Endometrial microvascular endothelial cells (primary cell): ENCODE data around the gene MTMR3. TPM values are rescaled to one million over a fixed set of nuclear protein-coding genes. Genes with fewer than 3 reads are reported as not detected.

Experiments
- in situ Hi-C: cut with HindIII; loops from 2 replicates; pipeline ENCODE4 v1.10.0; 2017; ENCODE audit warnings: low sequenced_read_pairs, low pct_unique_long_range_greater_than_20kb; ENCODE audit errors: inconsistent ontology term
- total RNA-seq: library from RNA; depleted of rRNA; stranded (reverse); fragments of >200 nt; gene quantifications from one replicate; pipeline ENCODE4 v1.2.3, GENCODE V29; 2015; ENCODE audit errors: inconsistent ontology term

The MTMR3 gene
- total RNA-seq, 1 donor from 2014 or later: 22.3 TPM

- in situ Hi-C loops: no loop called here
Observed at GRCh38 chr22:30031764-30032455, 148.9 kb downstream of the MTMR3 start.

- in situ Hi-C loops: no loop called here
Observed at GRCh38 chr22:30033137-30033536, 150.2 kb downstream of the MTMR3 start.

- in situ Hi-C loops: no loop called here
Observed at GRCh38 chr22:30033901-30034300, 150.9 kb downstream of the MTMR3 start.

GRCh38 chr22:30036656-30037055, 153.7 kb downstream of the MTMR3 start:
- in situ Hi-C loops: no loop called here

- in situ Hi-C loops: no loop called here
Observed at GRCh38 chr22:30038219-30038618, 155.2 kb downstream of the MTMR3 start.

GRCh38 chr22:30040499-30041260, 157.7 kb downstream of the MTMR3 start:
- in situ Hi-C loops: no loop called here

- in situ Hi-C loops: no loop called here
Observed at GRCh38 chr22:30041475-30041874, 158.5 kb downstream of the MTMR3 start.

- in situ Hi-C loops: no loop called here
Observed at GRCh38 chr22:30041881-30042280, 158.9 kb downstream of the MTMR3 start.

- in situ Hi-C loops: no loop called here
Observed at GRCh38 chr22:30043161-30043560, 160.2 kb downstream of the MTMR3 start.

GRCh38 chr22:30044369-30044768, 161.4 kb downstream of the MTMR3 start:
- in situ Hi-C loops: no loop called here

- in situ Hi-C loops: no loop called here
Observed at GRCh38 chr22:30044881-30045493, 162.0 kb downstream of the MTMR3 start.

- in situ Hi-C loops: no loop called here
Observed at GRCh38 chr22:30045494-30045887, 162.5 kb downstream of the MTMR3 start.

GRCh38 chr22:30045901-30046715, 163.1 kb downstream of the MTMR3 start:
- in situ Hi-C loops: no loop called here

- in situ Hi-C loops: no loop called here
Observed at GRCh38 chr22:30046716-30047363, 163.9 kb downstream of the MTMR3 start.

GRCh38 chr22:30047364-30047738, 164.4 kb downstream of the MTMR3 start:
- in situ Hi-C loops: no loop called here

- in situ Hi-C loops: no loop called here
Observed at GRCh38 chr22:30048681-30049080, 165.7 kb downstream of the MTMR3 start.

- in situ Hi-C loops: no loop called here
Observed at GRCh38 chr22:30054067-30054763, 171.2 kb downstream of the MTMR3 start.

GRCh38 chr22:30054764-30055069, 171.7 kb downstream of the MTMR3 start:
- in situ Hi-C loops: no loop called here
